K562 (cell line): Measurements from ENCODE around the gene TFCP2L1. TPM values are rescaled to one million over a fixed set of nuclear protein-coding genes. Genes with fewer than 3 reads are reported as not detected.
A peak's percentile ranks its signal among the peaks of the same experiment; 100 is the strongest.

Experiments used
- ATAC-seq: fragments of 200-7000 bp; cut with Tn5 transposase; 3 replicates; pipeline ENCODE4 v1.9.1; 2020; ENCODE audit warnings: moderate library complexity
- BruUV-seq: library from RNA; stranded (reverse); fragments of 400-500 nt; replicated peaks from 2 replicates; lab custom pipeline; 2021; lab: Mats Ljungman, UMichigan
- CTCF ChIA-PET: fragments of 300-600 bp; formaldehyde crosslinking; extraction: SDS; loops from one replicate; lab custom pipeline; 2021; ENCODE audit warnings: low intra/inter-chr PET ratio; lab: Yijun Ruan, JAX
- POLR2A ChIA-PET: fragments of 300-600, 350-650 bp; sonication (Branson Sonifier 250); formaldehyde crosslinking; extraction: SDS; loops from one replicate; lab custom pipeline; 2021; ENCODE audit warnings: antibody characterized with exemption, inconsistent platforms; lab: Yijun Ruan, JAX
- DNase-seq, 4 experiments: peaks; one replicate each; pipeline versions ENCODE4 v3.0.0 to v3.0.0-alpha.2; 2011 to 2018; ENCODE audit warnings: low spot score in 3 of 4, mixed read lengths in 3 of 4; ENCODE audit errors: extremely low read depth in 1 of 4
- FAIRE-seq: peaks from 2 replicates; lab custom pipeline; 2011; peaks lifted over from hg19 to GRCh38; lab: Jason Lieb, UNC
- H2AFZ ChIP-seq: 2 replicates; pipeline ENCODE4 v1.6.0; 2011; ENCODE audit warnings: low read depth, low read length, control low read depth, inconsistent platforms
- H3K27ac ChIP-seq: fragments of 200-600 bp; 3 replicates; pipeline ENCODE4 v1.8.0; 2011; ENCODE audit warnings: low read depth, mild to moderate bottlenecking, control low read depth, inconsistent platforms, low read length, moderate library complexity, mixed read lengths; ENCODE audit errors: extremely low read depth
- H3K27me3 ChIP-seq, 2 experiments: fragments of 300-600 bp in 1 of 2; 2 replicates in 1 of 2; 3 replicates in 1 of 2; pipeline versions ENCODE4 v1.6.0 to v1.8.0; 2011; ENCODE audit warnings: inconsistent platforms in 2 of 2, low read length in 2 of 2, mild to moderate bottlenecking in 1 of 2, mixed read lengths in 1 of 2, moderate library complexity in 1 of 2; ENCODE audit not compliant: control insufficient read depth in 2 of 2, insufficient read depth in 2 of 2
- H3K36me3 ChIP-seq: fragments of 300-600 bp; 3 replicates; pipeline ENCODE4 v1.8.0; 2011; ENCODE audit warnings: mild to moderate bottlenecking, low read length, inconsistent platforms; ENCODE audit not compliant: control insufficient read depth, insufficient read depth
- H3K4me1 ChIP-seq, 2 experiments: fragments of 200-600 bp in 1 of 2; replicated peaks in 1 of 2; 2 replicates in 1 of 2; 3 replicates in 1 of 2; pipeline versions ENCODE4 v1.5.1 to v1.8.0; 2011; ENCODE audit warnings: inconsistent platforms in 2 of 2, low read length in 2 of 2, mild to moderate bottlenecking in 1 of 2, mixed read lengths in 1 of 2, moderate library complexity in 1 of 2; ENCODE audit not compliant: control insufficient read depth in 2 of 2, insufficient read depth in 2 of 2
- H3K4me2 ChIP-seq: 2 replicates; pipeline ENCODE4 v1.6.1; 2011; ENCODE audit warnings: low read length, control low read depth, inconsistent platforms, mixed read lengths; ENCODE audit not compliant: insufficient read depth
- H3K4me3 ChIP-seq: fragments of 200-600 bp; sonication (generic), shearing (Covaris generic); 2 replicates; pipeline ENCODE4 v1.5.1; 2016; ENCODE audit warnings: control low read depth, inconsistent platforms
- H3K79me2 ChIP-seq: fragments of 200-600 bp; 3 replicates; pipeline ENCODE4 v1.8.0; 2011; ENCODE audit warnings: low read length, inconsistent platforms; ENCODE audit not compliant: control insufficient read depth, insufficient read depth
- H3K9ac ChIP-seq, 2 experiments: 2 replicates each; pipeline versions ENCODE4 v1.6.0 to v1.6.1; 2011; ENCODE audit warnings: low read depth in 2 of 2, low read length in 2 of 2, control low read depth in 1 of 2, inconsistent platforms in 1 of 2, mild to moderate bottlenecking in 1 of 2, mixed read lengths in 1 of 2; ENCODE audit not compliant: insufficient read depth in 1 of 2
- H3K9me1 ChIP-seq: one replicate; pipeline ENCODE4 v1.6.0; 2011; ENCODE audit warnings: inconsistent platforms, mild to moderate bottlenecking, low read length, moderate library complexity; ENCODE audit not compliant: control insufficient read depth, insufficient read depth
- H3K9me3 ChIP-seq: replicated peaks from 2 replicates; pipeline ENCODE4 v1.5.1; 2011; ENCODE audit warnings: low read depth, low read length, inconsistent platforms; ENCODE audit not compliant: control insufficient read depth, insufficient read depth
- H4K20me1 ChIP-seq: replicated peaks from 2 replicates; pipeline ENCODE4 v1.6.1; 2011; ENCODE audit warnings: low read length, inconsistent platforms, mixed read lengths; ENCODE audit not compliant: control insufficient read depth, insufficient read depth
- CHCHD3 ChIP-seq: fragments of 250-450 bp; sonication (Bioruptor Pico); IDR thresholded peaks from 2 replicates; pipeline ENCODE4 v2.1.2; 2022; ENCODE audit warnings: mild to moderate bottlenecking
- PKNOX1 ChIP-seq: fragments of 450-650 bp; IDR thresholded peaks from 2 replicates; pipeline ENCODE4 v1.6.1; 2016
- ZNF609 ChIP-seq: sonication (generic); formaldehyde crosslinking; IDR thresholded peaks from 2 replicates; pipeline ENCODE4 v1.8.1; 2023; ENCODE audit warnings: missing genetic modification reagents, mild to moderate bottlenecking, borderline replicate concordance
- WGBS: fragments of 100-300 bp; shearing (Covaris generic); methylation state at CpG from one replicate; pipeline ENCODE4 v1.1.6; 2016; ENCODE audit warnings: low coverage, mixed read lengths; ENCODE audit not compliant: insufficient coverage; ENCODE audit errors: missing lambda C conversion rate; 5-methylcytosine and 5-hydroxymethylcytosine counted together
- in situ Hi-C: fragments of 300-500 bp; cut with MboI; formaldehyde crosslinking; loops from 4 replicates; pipeline ENCODE4 v1.15.0; 2018; ENCODE audit warnings: inconsistent platforms, mixed read lengths
- intact Hi-C: fragments of 100-400 bp; cut with micrococcal nuclease; formaldehyde crosslinking; loops from 2 replicates; pipeline ENCODE4 v1.14.2; 2022
- polyA plus RNA-seq, 8 experiments: library from polyadenylated mRNA; depleted of rRNA in 4 of 8; stranded (reverse) in 5 of 8; unstranded in 3 of 8; fragments of >200 nt; fragmentation: Nextera tagmentation in 2 of 8; fragmentation: Illumina TruSeq in 1 of 8; extraction: Ambion mirVana in 2 of 8; extraction: Trizol in 1 of 8; gene quantifications; 2 replicates each; pipeline versions ENCODE4 v1.2.1 to v1.2.3, GENCODE V29; 2011 to 2014; ENCODE audit warnings: inconsistent platforms in 1 of 8, missing spikeins in 1 of 8
- total RNA-seq, 7 experiments: library from RNA; depleted of rRNA in 6 of 7; stranded (reverse); fragments of >200 nt in 6 of 7; fragmentation: Illumina TruSeq in 2 of 7; extraction: Trizol in 2 of 7; gene quantifications; 2 replicates each; pipeline versions ENCODE4 v1.2.1 to v1.2.3, GENCODE V29; 2011 to 2021; ENCODE audit warnings: low replicate concordance in 1 of 7

TFCP2L1 gene
- total and polyA plus RNA-seq, 9 of the 15 experiments (the other 6 are each of a cell fraction or from before 2014, with no cell fraction given), result 0.08 to 1.00 (median 0.42) TPM

- H3K4me2 ChIP-seq, result no peak overlapping the region
- peaks cover 0 to 8% of the 10 kb centered on the region in 2 experiments; a peak in 1 of 5 replicates for H3K4me1 ChIP-seq
- TF ChIP-seq CHCHD3 (CRISPR knock-in tag) (no peak), ZNF609 (CRISPR knock-in tag) (no peak), PKNOX1 (peak; percentile 53; the same call in 1 of the 2 replicates)
- TF ChIP-seq, all 486 proteins: peak for 1
- H3K9ac ChIP-seq, result no peak overlapping the region
- ChIA-PET CTCF (no interaction called here), POLR2A (interaction anchor here (0.7 to 1.5 kb wide), 3 partner anchors 12 to 39 kb away, joined by 3 read pairs; no protein-coding TSS in a partner anchor)
- in situ Hi-C loops, result loop anchor here (25.0 kb wide), 1 partner anchor 647 kb away; no protein-coding TSS in a partner anchor
- no peak overlapping the region for H3K27ac ChIP-seq
- H3K79me2 ChIP-seq, result no peaks in the 10 kb centered on the region
- no peak for ATAC-seq
- FAIRE-seq, result peak; percentile 35
- 22% methylated on average over 12 of the region's 12 CpGs for WGBS
- intact Hi-C loops, result no loop called here
- no peaks in the 10 kb centered on the region for H3K9me3 ChIP-seq
- DNase-seq, result no peak
- H3K9me1 ChIP-seq, result no peaks in the 10 kb centered on the region
- H2AFZ ChIP-seq, result no peak overlapping the region
- 0 out of 2 replicates have a peak, but pooled peaks cover 5% of the 10 kb centered on the region for H4K20me1 ChIP-seq
- H3K4me3 ChIP-seq, result no peak overlapping the region
- no peaks in the 10 kb centered on the region; the same call in 2 of the 3 replicates for H3K36me3 ChIP-seq
- peaks cover 22 to 59% of the 10 kb centered on the region in 2 experiments for H3K27me3 ChIP-seq
- no TSS peak for BruUV-seq
Observed at GRCh38 chr2:121333834-121334558, 49.0 kb upstream of the TFCP2L1 start.
